GM21723 (cell line): Measurements from ENCODE around the gene UBE2G1.
"Not testable (repeated sequence)": the region's sequence is repeated elsewhere in the genome, so short reads cannot be mapped to it uniquely, and the experiment has no call there.

ENCODE experiments used
- ATAC-seq: cut with Tn5 transposase; IDR thresholded peaks from one replicate; pipeline ENCODE4 v1.9.1; 2021; ENCODE audit warnings: mild to moderate bottlenecking, moderate library complexity; ENCODE audit not compliant: unreplicated experiment

UBE2G1 gene

DNA sequence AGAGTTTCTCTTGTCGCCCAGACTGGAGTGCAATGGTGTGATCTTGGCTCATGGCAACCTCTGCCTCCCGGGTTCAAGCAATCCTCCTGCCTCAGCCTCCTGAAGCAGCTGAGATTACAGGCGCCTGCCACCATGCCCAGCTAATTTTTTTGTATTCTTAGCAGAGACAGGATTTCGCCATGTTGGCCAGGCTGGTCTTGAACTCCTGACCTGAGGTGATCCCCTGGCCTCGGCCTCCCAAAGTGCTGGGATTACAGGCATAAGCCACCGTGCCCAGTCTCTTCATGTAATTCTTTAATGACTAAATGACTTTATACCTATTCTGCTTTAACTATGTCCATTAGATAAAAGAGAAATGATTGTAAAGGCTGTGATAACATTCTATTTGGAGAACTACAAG, 111.2 kb downstream of the UBE2G1 start:
- ATAC-seq: not testable (repeated sequence)

DNA sequence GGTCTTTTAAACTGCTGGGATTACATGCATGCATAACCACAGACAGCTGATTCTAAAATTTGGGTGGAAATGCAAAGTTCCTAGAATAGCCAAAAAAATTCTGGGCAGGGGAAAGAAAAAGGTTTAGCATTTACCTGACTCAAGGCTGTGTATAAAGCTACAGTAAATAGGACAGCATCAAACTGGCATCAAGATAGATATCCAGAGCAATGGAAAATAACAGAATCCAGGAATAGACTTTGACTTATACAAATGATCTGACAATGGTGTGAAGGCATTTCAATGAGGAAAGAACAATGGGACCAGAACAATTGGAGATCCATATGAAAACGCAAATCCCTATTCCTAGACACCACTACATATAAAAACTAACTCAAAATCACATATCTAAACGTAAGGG, 115.6 kb downstream of the UBE2G1 start:
- no peak for ATAC-seq

DNA sequence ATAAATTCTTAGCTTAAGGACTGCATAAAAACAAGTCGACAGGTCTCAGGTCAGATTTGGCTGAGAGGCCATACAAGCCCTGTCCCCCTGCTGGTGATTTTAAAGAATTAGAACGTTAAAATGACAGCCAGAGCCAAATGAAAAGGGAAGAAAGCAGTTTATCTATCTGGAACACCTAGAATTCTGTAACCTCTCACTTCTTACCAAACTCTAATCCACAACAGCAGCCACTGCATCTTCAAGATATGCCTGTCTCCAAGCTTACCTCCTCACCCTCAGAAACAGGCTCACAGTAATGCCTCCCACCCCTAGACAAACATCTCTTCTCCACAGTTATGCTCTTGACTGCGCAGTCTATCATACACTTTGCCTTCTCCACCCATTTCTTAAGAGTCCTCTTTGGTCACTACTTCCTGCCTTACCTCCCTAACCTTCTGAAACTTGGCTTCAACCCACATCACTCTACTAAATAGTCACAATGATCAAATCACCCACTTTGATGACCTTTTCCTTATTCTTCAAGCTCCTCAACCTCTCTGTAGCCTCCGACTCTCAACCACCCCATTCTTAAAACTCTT, 116.9 kb downstream of the UBE2G1 start:
- no peak for ATAC-seq

DNA sequence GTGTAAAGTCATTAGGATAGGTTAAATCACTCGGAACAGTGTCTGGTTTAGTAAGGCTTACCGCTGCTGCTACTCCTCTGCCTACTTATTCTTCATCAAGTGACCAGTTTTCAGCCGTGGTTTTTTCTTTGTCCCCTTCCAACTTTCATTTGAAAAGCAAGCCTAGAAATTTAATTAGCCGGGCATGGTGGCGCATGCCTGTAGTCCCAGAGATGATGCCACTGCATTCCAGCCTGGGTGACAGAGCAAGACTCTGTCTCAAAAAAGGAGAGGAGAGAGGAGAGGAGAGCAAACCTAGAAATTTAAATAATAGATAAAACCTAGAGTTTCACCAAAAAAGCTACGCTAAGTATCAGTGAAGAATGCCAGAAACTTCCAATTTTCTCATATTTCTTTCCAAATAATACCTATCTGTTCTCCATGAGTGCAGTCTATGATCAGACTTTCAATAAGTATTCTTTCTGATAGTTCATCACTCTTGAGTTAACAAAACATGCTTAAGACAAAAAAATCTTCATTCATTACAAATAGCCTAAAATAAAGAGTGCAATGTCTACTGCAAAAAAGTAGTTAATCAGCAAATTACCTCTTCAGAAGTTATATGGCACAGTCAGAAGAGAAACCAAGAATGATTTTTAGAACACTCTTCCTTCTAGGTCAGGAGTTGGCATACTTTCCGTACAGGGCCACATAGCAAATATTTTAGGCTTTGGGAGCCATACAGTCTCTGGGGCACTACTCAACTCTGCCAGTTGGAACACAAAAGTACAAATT, 117.8 kb downstream of the UBE2G1 start:
- ATAC-seq: no peak

DNA sequence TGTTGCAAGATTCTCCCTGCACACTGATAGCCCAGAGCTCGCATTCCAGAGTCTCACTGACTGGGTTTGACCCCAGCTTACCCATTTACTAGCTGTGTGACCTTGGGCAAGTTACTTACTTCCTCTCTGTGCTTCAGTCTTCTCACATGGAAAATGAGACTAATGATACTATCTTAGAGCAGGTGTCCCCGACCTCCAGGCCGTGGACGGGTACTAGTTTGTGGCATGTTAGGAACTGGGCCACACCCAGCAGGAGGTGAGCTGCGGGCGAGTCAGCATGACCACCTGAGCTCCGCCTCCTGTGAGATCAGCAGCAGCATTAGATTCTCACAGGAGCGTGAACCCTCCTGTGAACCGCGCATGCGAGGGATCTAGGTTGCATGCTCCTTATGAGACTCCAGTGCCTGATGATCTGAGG, 118.5 kb downstream of the UBE2G1 start:
- no peak for ATAC-seq

DNA sequence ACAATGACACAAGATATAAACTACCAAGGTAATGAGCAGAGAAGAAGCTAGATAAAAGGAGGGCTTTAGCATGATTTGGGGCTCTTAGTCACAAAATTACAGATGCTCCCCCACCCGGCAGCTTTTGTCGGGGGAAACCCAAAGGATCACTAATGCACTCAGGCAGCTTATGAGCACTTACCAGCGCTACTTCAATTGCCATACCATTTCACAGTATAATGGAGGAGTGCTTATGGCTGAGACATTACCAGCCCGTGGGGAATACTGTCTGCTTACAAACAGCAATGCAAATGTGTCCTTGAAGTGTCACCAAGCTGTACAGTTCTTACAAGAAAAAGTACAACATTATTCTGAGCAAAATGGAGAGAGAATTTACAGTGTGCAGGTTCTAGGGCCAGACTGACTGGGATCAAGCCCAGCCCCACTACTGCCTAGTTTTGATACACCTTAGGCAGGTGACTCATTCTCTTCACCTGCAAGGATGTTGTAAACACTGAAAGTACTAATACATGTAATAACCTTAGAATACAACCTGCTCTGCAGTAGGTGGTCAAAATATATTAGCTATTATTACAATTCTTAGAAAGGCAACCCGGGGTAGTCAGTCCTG, 119.0 kb downstream of the UBE2G1 start:
- no peak for ATAC-seq

DNA sequence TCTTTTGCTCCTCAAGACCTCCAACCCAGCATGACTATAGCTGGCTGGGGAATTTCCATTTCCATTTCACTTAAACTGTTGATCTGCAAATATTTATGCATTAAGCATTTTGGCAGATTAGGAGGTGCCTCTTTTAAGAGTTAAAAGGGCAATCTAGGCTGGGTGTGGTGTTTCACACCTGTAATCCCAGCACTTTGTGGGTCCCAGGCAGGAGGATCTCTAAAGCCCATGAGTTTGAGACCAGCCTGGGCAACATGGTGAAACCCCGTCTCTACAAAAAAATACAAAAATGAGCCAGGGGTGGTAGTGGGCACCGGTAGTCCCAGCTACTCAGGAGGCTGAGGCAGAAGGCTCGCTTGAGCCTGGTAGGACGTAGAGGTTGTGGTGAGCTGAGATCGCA, 119.8 kb downstream of the UBE2G1 start:
- ATAC-seq: no peak

DNA sequence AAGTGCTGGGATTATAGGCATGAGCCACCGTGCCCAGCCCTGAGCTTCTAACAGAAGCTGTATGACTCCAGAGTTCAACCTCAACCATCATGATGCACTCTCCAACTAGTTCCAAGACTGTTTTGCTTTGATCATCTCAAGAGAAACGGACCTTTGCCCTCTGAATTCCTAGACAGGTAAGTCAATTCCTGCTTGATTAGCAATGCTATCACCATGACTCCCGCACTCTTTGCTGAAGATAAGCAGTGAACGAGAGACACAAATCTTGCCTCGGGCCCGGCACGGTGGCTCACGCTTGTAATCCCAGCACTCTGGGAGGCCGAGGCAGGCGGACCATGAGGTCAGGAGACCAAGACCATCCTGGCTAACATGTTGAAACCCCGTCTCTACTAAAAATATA, 124.9 kb downstream of the UBE2G1 start:
- no peak for ATAC-seq

DNA sequence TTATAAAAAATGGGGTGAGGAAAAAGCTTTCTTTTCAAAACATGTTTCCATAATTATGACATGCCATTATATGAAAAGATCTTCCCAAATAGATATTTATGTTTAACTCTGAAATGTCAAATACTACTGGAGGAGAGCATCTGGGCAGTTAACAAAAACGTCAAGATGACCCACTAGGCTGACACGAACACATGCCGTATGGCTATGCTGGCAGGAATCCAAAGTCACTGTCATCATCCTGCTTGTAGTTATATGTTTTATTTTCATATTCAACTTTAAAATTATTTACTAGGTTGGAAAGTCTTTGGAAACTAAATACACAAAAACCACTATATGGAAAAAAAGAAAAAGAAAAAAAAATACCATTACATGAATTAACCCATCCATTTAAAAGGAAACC, 130.0 kb downstream of the UBE2G1 start:
- ATAC-seq: no peak

DNA sequence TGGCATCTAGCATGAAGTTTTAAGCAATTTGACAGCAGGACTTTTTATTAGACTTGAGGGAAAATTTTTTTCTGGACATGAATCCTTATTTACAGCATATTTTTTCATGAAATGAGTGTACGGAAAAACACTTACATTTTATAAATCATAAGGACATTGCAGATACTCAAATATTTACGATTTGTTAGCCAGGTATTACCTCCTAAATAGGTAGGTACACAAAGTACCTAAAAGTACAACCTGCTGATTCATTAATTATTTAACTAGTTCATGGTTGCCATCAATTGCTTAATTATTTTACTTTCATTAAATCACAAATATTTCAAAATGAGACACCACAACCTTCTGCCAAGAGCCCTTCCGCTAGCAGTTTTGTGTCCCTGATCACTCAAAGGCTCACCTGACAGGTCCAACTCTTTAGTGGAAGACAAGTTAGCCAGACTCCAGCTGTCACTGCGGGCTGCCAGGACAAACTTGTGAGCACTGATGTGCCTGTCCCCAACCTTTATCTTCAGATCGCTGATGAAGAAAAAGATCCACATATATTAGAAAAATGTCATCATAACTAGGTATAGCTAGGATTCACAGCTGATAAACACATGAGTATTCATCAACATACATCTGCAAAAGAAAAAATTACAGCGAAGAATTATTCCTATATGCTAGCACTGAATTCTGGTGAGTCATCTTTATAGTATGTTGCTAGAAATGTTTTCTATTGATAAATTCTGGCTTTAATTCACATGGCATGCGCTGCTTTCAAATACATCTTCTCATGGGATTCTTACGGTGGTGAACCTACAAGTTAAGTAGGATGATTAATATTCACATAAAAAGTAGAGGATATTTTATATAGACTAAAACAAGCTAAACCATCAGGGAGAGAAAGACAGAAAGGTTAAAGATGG, 130.8 kb downstream of the UBE2G1 start:
- ATAC-seq: no peak

DNA sequence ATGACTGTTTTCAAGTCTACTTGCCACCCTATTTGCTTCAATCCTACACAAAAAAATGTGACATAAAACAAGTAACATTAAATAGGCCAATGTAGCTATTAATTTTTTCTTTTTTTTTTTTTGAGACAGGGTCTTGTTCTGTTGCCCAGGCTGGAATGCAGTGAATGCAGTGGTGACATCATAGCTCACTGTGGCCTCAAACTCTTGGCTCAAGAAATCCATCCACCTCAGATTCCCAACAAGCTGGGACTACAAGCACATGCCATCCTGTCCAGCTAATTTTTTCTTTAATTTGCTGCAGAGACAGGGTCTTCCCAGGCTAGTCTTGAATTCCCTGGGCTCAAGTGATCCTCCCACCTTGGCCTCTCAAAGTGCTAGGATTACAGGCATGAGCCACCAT, 132.1 kb downstream of the UBE2G1 start:
- ATAC-seq: no peak

DNA sequence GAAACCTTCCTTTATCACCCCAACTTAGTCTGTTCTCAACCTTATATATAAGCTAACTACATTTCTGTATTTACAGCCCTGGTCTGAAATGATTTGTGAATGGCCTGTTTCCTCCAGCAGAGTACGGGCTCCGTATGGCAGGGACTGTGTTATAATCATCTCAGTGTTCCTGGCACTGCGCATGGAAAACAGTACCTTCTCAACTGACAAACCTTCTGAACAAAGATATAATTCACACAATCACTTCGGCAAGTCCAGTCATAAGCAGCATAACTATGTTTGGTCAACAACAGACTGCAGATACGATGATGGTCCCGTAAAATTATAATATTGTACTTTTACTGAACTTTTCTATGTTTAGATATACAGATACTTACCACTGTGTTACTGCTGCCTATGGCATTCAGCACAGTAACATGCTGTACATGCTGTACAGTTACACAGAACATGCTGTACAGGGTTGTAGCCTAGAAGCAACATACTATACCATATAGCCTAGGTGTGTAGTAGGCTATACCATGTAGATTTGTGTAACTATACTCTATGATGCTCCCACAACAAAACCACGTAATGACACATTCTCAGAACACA, 132.7 kb downstream of the UBE2G1 start:
- no peak for ATAC-seq

DNA sequence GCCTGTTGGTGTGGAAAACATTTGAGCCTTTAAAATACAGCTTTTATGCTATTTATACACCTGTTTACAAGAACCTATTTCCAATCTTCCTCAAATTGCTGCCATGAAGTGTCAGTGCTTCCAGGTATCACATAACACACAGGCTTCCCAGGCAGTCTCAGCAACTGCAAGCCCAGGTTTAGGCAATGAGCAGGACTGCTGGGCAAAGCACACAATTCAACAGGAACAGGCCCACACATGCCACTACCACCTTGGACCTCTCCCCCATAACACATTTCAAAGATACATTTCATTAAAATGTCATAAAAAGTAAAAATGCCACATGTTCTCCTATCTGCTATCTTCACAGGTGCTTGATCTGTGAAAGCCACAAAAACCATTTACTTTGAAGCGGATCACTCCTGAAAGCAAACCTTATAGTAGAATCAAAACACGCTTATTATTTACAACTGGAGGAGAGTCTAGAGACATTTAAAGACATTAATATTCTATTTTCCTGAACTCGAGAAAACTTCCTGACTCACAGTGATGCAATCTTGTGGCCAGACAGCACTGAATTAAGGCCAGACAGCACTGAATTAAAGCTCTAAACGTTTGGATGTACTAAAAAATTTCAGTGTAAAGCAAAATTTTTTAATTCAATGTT, 134.2 kb downstream of the UBE2G1 start:
- no peak for ATAC-seq

DNA sequence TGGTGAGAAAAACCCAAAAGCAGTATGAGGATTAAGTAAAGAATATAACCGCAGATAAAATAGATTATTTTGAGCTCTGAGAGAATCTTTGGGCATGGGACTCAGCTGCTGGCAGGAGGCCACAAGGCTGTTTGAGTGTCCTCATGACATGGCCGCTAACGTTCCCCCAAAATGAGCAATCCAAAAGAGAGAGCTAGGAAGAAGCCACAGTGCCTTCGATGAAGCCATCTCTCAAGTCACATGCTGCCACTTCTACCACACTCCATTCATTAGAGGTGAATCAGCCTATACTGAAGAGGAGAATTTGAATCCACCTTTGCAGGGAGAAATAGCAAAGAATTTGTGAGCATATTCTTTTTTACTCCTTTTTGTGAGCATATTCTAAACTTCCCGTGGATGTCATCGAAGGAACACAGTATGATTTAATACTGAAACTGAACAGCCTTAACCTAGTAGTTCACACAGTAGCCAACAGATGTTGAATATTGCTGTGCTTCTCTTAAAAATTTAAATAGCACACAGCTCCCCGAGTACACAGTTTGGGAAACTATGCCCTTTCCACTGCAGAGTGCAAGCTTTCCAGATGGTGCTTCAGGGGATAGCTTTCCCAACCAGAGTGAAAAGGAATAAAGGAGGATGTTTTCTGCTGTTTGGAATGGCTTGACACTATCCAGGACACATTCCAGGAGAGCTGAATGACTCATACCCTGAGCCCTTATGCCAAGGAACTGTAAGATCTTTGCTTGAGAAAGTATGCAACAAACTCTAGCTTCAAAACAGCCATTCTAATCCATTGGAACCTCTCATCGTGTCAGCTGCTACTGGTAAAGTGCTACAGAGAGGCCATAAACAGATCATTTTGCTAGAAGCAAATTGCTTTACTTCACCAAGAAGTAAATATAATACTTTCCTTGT, 136.6 kb downstream of the UBE2G1 start:
- no peak for ATAC-seq

DNA sequence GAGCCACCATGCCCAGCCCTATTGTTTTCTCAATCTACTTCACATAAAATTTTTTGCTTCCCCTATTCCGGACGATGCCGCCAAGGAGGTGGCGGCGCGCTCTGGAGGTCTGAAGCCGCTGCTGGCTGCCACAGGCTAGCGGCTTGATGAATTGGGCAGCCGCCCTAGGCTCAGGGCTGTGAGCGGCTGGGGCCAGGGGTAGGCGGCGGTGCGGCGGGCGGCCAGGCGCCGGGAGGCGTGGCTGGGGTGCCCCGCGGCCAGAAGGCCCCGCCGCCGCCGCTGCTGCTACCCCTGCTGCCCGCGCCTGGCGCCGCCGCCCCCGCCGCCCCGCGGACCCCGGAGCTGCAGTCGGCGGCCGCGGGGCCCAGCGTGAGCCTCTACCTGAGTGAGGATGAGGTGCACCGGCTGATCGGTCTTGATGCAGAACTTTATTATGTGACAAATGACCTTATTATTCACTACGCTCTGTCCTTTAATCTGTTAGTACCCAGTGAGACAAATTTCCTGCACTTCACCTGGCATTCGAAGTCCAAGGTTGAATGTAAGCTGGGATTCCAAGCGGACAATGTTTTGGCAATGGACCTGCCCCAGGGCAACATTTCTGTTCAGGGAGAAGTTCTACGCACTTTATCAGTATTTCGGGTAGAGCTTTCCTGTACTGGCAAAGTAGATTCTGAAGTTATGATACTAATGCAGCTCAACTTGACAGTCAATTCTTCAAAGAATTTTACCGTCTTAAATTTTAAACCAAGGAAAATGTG, 144.4 kb downstream of the UBE2G1 start:
- ATAC-seq: no peak

DNA sequence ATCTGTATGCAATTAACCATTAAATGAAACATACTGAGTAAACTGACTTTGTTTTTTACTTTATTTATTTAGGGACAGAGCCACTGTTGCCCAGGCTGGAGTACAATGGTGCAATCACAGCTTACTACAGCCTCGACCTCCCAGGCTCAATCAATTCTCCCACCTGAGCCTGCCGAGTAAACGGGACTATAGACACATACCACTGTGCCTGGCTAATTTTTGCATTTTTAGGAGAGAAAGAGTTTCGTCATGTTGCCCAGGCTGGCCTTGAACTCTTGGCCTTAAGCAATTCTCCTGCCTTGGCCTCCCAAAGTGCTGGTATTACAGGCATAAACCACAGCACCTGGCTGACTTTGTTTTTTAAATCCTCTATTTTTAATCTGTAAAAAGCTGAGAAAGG, 145.3 kb downstream of the UBE2G1 start:
- no peak for ATAC-seq

DNA sequence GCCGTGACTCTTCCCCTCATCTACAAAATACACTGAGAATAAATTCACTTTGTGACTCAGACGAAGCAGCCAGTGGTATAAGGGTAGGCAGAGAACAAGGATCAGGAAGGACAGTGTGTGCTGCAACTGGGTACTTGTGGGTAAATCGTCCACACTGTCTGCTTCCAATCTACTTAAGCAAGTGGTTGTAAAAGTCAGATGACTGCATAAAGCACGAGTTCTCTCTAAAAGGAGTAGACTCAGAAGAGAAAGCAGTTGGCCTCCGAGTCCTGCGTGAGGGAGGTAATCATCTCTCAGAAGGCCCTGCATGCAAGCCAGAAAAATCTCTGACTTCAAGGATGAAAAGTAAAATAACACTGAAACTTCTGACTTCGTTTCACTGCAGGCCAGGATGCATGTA, 145.8 kb downstream of the UBE2G1 start:
- no peak for ATAC-seq
